Fibroblast of skin of right quadriceps (primary cell): ENCODE results near the gene LIMA1.
"Not testable (repeated sequence)": the region's sequence is repeated elsewhere in the genome, so short reads cannot be mapped to it uniquely, and the experiment has no call there.

Experiments
- DNase-seq: peaks from one replicate; pipeline ENCODE4 v3.0.0-alpha.2; 2013

Gene LIMA1

DNA sequence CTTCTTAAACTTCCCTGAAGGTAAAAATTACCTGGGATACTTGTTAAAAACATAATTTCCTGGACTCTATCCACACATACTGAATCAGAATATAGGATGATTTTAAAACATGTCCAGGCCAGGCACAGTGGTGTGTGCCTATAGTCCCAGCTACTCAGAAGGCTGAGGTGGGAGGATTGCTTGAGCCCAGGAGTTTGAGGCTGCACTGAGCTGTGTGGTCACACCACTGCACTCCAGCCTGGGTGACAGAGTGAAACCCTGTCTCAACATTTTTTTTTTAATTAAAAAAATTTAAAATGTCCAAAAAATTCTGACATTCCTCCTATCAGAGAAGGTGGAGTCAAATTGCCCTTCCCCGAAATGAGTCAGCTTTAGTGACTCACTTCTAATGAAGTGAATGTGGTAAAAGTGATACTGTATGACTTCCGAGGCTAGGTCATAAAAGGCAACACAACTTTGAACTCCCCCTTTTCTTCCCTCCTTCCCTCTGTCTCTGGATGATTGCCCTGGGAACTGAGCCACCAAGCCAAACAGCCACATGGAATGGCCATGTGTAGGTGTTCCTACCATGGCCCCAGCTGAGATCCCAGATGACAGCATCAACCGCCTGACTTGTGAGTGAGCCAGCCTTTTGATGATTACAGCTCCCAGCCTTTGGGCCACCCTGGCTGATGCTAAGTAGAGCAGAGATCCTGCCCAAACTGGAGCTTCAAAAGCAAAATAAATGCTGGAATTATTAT, 36.3 kb downstream of the LIMA1 start:
- DNase-seq: peak; percentile 99

DNA sequence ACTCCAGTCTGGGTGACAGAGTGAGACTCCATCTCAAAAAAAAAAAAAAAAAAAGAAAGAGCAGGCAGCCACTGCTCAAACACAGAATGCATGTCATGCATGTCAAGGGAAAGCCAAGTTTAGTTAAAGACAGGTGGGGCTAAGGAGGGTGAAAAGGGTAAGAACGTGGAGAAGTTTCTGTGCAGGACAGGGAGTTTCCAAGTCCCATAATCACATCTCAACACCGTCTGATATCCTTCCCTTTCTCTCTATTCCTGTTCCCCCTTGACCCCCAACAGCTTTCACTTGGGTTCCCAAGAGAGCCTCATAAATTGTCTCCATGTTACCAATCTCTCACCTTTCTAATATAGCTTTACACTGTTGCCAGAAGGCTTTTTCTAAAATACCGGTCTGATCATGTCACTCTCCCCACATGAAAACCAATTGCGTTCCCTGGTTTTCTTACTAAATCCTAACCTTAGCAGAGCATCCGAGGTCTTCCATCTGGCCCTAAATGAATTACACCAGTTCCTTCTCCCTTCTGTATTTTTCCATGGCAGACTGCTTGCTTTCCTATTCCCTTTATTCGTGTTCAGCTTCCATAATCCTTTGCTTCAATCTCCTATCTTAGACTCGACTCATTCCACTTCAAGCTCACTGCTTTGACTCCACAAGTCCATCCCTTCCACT, 37.0 kb downstream of the LIMA1 start:
- peak; percentile 29 for DNase-seq

DNA sequence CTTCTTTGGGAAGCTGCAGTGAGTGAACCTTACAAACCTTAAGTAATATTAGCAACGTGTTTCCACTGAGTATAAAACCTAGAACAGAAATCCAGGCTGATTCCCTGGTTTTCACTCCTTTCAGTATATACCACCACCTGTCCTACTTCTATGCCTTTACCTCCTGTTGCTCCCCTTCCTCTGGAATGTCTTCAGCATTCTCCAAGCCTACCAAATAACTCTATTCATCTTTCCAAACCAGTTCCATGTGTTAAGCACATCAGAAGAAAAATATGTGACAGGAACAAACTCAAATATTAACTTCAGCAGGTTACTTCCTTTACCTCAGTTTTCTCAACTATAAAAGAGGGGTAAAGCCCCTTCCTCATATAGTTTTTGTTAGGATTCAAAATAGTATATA, 39.8 kb downstream of the LIMA1 start:
- peak; percentile 45 for DNase-seq

DNA sequence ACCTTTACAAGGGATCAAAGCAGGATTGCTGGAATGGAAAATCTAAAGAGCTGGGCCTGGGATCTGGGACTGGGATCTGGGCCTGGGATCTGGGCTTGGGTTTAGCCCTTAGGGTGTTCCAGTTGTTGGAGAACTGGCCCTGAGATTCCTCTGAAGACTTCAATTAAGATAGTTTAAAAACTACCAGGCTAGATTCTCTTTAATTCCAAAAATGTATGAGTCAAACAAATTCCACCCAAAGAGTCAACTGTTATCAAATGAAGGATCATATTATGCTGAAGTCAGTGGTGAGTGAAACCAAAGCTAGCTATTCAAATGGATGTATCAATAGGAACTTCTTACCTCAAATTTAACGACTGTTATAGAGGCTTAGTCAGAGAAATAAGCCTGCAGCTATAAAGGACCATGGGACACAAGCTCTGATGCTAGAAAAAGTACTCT, 40.5 kb downstream of the LIMA1 start:
- peak; percentile 89 for DNase-seq

DNA sequence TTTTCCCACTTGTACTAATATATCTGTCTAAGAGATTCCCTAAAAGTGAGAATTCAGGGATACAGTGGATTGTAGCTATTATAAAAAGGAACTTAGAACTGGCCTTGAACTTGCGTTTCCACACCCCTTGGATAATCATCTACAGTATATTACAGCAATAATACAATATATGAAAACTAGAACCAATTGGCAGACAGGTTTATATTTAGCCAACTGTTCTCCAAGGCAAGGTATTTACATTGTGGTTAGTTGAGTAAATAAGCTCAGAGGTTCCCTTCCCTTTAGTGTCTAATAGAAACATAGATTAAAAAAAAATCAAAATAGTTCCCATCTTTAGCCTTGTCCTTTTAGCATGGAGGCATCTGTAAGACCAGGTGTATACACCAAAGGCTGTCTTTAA, 42.1 kb downstream of the LIMA1 start:
- no peak for DNase-seq

DNA sequence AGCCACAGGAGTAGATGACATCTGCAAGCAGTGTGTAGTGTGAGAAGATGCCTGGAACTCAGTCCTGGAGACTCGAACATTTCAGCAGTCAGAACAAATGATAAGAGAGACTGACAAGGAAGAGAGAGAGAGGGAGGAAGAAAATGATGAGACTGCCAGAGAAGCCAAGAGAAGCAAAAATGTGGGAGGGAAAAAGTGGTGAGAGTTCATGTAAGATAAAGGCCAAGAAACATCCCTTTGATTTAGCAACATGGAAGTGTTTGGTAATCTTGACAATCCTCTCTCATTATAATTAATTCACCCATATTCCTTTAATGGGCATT, 42.6 kb downstream of the LIMA1 start:
- no peak for DNase-seq

DNA sequence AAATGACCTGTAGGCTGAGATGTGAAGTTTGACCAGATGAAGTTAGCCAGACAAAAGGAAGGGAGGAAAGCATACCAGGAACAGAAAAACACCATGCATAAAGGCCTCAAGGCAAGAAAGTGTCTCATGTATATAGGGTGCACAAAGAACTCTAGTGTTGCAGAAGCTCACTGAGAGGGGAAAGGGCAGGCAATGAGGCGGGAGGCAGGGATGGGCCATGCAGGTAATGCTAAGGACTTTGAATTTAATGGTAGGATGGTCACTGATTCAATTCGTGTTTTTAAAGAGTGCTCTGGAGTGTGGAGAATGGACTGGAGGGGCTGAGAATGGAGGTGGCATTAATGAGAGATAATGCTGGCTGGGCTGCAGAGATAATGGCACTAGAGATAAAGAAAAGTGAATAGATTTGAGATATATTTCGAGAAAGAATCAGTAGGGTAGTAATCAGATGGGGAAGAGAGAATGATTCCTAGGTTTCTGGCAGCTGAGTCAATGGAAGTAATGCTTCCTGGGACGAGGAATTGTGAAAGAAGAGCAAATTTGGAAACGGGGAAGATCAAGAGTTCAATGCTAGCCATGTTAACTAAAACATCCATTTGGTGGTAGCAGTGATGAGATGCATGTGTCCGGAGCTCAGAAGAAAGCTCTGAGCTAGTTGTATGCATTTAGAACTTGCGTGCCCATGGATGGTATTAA, 43.1 kb downstream of the LIMA1 start:
- DNase-seq: no peak

DNA sequence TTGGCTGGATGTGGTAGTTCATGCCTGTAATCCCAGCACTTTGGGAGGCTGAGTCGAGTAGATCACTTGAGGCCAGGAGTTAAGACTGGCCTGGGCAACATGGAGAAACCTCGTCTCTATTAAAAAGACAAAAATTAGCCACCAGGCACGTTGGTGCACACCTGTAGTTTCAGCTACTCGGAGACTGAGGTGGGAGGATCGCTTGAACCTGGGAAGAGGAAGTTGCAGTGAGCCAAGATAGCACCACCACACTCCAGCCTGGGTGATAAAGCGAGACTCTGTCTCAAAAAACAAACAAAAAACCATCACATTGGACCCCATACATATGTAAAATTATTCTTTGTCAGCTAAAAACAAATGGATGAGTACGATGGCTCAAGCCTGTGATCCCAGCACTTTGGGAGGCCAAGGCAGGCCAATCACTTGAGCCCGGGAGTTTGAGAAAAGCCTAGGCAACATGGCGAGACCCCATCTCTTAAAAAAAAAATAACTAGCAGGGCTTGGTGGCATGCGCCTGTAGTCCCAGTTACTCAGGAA, 43.9 kb downstream of the LIMA1 start:
- DNase-seq: no peak

DNA sequence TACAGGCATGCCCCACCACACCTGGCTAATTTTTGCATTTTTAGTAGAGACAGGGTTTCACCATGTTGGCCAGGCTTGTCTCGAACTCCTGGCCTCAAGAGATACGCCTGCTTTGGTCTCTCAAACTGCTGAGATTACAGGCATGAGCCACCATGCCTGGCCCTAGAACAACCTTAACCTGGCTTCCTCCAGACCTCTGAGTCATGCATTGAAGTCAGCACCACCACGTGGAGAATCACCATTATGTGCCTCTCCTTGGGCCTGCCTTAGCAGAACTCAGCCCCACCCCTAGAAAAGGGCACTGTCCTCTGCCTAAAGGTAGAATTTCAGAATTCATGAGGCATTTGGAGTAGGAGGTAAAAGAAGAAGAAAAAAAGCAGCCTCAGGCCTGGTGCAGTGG, 49.0 kb downstream of the LIMA1 start:
- no peak for DNase-seq

DNA sequence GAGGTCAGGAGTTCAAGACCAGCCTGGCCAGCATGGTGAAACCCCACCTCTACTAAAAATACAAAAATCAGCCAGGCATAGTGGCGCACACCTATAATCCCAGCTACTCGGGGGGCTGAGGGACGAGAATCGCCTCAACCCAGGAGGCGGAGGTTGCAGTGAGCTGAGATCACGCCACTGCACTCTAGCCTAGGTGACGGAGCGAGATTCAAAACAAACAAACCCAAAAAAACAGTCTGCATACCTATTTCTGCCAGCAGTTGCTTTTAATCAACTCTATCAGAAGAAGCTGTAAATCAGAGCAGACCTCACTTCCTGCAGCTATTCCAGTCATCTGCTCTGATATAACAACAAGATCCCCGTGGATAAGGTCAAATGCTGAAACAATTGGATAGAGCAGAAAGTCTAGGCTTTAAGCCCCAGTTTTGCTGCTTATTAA, 50.5 kb downstream of the LIMA1 start:
- peak; percentile 55 for DNase-seq

DNA sequence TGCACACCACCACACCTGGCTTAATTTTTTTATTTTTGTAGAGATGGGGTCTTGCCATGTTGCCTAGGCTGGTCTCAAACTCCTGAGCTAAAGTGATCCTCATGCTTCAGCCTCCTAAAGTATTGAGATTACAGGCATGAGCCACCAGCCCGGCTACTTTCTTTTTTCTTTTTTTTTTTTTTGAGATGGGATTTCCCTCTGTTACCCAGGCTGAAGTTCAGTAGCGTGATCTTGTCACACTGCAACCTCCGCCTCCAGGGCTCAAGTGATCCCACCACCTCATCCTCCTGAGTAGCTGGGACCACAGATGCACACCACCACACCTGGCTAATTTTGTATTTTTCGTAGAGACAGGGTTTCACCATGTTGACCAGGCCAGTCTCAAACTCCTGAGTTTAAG, 51.1 kb downstream of the LIMA1 start:
- DNase-seq: no peak

DNA sequence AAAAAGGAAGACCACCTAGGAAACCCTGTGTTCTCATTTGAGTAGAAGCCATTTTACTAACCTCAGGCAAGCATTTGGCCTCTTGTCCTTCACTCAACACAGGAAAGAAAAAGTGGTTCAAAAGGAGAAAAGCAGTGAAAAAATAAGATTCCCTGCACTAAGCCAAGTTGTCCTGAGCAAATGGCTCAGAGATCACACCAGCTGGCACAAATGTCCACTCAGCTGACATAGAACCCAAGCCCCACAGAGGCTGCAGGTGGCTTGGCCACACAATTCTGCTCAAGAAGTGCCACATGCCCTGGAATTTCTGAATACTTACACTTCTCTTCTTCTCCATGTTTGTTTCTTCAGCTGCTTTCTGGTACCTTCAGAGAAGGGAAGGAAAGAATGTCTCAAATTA, 52.0 kb downstream of the LIMA1 start:
- DNase-seq: no peak

DNA sequence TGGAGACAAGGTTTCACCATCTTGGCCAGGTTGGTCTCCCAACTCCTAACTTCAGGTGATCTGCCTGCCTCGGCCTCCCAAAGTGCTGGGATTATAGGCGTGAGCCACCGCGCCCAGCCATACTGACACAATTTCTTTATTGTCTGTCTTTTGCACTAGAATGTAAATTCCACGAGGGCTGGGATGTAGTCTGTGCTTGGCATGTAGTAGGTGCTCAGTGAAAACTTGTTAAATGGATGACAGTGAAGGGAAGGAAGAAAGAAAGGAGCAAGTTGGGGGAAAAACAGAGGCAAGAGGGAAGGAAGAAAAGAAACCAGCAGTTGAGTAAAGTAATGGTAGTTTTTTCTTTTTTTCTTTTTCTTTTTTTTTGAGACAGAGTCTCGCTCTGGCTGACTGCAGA, 53.1 kb downstream of the LIMA1 start:
- no peak for DNase-seq

DNA sequence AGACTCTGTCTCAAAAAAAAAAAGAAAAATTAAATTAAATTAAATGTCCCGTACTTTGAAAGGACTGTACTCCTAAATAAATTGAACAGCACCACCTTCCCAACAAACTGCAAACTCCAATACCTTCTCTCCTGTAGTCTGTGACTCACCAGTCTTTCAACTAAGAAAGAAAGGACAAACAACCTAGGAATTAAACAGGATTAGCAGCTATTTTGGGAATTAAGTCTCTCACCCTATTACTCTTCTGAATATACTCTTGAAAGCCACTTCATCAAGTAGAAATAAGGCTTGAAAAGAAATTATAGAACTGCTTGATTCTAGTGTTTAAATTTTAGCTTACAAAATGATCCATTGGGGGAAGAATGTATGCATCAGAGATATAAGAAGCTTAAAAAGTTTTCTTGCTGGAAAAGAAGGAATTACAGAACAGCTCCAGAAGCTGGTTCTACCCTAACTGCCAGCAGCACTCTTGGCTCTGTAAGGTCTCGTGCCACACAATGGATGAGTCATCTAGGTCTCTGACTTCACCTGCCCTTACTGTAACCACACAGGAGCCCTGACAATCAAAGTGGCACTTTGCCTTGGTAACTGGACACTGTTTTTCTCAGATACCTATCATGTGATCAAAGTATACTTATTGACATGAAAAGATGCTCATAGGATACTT, 59.2 kb downstream of the LIMA1 start:
- DNase-seq: peak; percentile 19

DNA sequence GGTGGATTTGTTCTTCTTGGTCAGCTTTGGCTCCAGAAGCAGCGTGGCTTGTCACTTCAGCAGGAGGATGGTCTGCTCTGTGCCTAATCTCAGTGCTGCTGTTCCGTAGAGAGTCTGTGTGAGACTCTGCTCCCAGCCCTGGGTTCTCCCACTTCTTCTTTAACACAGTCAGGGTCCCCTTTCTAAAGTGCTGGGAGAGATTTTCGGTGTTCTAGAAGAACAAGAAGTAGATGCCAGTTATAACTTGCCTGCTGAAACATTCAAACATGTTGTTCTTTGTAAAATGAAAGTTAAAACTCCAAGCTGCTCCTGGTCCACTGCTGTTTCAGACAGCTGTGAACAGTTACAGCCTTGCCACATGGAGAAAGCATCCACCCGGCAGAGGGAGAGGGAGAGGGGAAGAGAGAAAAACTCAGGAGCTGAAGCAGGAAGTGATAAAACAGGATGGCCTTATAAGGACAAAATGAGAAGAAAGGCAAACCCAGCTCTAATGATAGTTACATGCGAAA, 61.0 kb downstream of the LIMA1 start:
- DNase-seq: peak; percentile 93

DNA sequence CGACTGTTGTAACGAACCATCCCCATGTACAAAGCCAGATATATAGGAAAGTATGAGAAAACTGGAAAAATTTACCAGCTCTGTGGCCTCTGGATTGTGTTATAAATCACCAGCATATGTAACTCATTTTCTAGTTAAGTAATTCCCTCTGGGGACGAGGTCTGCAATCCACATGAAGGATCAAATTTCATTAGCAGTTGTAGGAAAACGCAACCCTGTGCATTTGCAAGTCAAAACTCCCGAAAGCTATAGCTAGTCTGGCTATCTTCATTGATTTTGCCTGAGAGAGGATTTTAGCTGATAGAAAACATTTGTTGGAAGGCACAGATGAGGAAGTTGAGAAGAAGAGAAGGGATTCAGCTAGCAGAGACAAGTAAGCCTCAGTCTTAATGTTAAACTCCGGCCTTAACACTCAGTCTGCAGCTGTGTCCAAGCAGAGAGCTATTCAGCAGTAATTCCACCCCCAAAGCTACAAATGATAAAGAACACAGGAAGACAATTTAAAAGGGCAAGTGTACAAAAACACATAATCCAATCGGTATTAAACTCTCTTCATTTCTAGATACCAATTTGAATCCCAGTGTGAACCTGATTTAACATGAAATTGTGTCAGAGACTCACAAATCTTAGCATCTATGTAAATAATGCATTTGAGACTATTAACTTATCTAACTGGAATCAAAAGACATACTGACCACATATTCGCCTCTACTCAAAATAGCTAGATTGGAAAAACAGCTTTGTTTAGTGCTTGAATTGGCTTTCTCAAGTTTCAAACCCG, 61.9 kb downstream of the LIMA1 start:
- DNase-seq: peak; percentile 96

DNA sequence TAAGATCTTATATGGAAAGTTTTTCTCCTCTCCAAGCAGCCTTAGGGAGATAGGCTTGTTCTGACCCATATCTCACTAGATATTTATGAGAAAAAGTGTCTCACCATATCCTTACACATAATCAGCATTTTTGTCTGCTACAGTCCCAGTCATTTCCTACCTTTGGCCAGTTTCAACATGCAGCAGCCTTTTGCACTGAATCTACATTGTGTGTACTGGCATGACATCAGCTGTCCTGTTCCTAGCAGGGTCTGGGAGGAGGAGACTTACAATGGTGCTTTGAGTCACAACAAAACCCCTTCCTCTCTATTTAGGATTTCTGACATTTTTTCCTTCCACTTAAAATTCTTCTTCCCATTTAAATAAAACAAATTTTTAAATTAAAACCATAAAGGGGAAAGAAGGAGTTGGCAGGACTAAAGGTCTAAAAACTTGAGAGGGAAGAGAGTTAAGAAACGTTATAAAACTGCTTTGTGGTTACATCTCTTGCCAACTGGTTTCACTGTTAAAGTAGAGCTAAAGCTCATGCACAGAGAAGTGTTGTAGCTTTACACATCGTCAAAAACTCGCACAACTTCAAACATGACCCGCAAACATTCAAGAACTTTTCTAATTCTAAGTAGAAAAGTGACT, 62.8 kb downstream of the LIMA1 start:
- peak; percentile 71 for DNase-seq

DNA sequence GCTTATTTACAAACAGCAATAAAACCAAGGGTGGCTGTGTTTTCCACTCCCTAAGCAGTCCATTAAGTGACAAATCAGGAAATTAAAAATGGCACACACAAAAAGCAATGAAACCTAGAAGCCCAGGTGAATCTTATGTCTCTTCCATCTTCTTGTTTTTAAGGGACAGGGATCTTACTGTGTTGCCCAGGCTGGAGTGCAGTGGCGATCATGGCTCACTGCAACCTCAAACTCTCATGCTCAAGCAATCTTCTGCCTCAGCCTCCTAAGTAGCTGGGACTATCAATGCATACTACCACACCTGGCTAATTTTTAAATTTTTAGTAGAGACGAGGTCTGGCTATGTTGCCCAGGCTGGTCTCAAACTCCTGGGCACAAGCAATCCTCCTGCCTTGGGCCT, 63.8 kb downstream of the LIMA1 start:
- DNase-seq: no peak

DNA sequence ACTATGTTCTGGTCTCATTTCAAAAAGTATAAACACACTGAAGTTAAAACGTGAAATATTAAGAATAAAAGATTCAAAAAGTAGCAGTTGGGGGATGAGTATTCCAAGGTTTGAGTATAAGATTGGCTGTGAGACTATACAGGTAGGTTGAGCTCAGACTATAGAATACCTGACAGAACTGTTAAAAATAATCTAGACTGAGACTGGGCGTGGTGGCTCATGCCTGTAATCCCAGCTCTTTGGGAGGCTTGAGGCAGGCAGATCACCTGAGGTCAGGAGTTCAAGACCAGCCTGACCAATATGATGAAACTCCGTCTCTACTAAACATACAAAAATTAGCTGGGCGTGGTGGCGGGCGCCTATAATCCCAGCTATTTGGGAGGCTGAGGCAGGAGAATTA, 64.3 kb downstream of the LIMA1 start:
- not testable (repeated sequence) for DNase-seq

DNA sequence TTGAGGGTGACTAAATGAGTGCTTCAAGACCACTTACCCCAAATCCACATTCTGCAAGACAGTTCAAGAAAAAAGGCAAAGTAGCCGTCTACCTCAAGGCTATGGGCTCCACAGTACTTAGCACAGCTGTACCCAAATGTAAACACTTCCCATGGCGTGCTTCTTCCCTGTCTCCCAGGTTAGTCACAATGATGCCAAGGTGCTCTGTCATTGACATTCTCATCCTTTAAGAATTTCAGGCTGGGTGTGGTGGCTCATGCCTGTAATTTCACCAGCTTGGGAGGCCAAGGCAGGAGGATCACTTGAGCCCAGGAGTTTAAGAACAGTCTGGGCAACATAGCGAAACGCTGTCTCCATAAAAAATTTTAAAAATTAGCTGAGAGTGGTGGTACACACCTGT, 64.9 kb downstream of the LIMA1 start:
- DNase-seq: peak; percentile 33

DNA sequence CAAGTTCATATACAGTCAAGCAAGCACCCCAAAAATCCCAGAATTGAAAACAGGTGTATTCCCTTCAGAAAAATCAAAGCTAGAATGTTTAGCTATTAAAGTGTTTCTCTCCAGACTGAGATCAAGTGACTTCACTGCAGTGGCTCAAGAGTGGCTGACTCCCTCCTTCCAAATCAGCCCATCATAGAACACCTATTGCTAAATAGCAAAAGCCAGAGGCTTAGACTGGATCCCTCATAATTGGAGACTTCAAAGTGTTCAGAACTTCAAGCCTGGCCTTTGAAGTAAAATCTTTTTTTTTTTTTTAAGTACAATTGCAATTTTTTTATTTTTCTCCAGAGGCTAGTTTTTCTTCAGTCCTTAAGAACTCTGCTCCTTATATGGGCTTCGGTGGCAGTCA, 66.1 kb downstream of the LIMA1 start:
- DNase-seq: no peak

DNA sequence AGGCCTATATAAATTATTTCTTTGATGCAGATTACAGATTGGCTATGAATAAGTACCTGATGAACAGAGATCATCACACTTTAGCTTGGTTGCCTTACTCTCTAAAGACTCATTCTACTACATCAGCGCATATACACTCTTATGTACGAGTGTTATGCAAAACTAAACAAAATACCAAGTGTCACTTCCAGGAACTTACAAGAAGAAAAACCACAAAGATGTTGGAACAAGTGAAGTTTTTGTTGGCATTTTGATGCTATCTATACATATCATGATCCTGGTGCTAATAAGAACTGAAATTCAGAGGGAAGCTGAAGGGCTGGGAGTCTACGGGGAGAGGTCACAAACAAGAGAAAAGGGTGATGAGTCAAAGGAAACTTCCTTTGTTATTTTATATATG, 68.3 kb downstream of the LIMA1 start:
- peak; percentile 65 for DNase-seq
